ENCODE results near the gene CHPF. TPM values are rescaled to one million over a fixed set of nuclear protein-coding genes. Genes with fewer than 3 reads are reported as not detected.

Gene CHPF
- total RNA-seq, 4 donors from 2014 or later, result 40.4 to 56.6 (median 52.6) TPM

- H3K27me3 ChIP-seq, result peaks cover 0 to 79% (median 3%) of the 10 kb centered on the region in 4 donors
- no peaks in the 10 kb centered on the region for H3K36me3 ChIP-seq
- peaks cover 18 to 28% (median 18%) of the 10 kb centered on the region in 3 donors for H3K4me1 ChIP-seq
- no peak overlapping the region for H3K27ac ChIP-seq
- H3K9me3 ChIP-seq, result no peaks in the 10 kb centered on the region
- TF ChIP-seq, protein P1, sequence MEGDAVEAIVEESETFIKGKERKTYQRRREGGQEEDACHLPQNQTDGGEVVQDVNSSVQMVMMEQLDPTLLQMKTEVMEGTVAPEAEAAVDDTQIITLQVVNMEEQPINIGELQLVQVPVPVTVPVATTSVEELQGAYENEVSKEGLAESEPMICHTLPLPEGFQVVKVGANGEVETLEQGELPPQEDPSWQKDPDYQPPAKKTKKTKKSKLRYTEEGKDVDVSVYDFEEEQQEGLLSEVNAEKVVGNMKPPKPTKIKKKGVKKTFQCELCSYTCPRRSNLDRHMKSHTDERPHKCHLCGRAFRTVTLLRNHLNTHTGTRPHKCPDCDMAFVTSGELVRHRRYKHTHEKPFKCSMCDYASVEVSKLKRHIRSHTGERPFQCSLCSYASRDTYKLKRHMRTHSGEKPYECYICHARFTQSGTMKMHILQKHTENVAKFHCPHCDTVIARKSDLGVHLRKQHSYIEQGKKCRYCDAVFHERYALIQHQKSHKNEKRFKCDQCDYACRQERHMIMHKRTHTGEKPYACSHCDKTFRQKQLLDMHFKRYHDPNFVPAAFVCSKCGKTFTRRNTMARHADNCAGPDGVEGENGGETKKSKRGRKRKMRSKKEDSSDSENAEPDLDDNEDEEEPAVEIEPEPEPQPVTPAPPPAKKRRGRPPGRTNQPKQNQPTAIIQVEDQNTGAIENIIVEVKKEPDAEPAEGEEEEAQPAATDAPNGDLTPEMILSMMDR (IDR thresholded peaks at IDR 0.05), result no peak
- TF ChIP-seq POLR2A (IDR thresholded peaks at IDR 0.05), result no peak
- intact Hi-C loops (cut with DNase I), result no loop called here
- no peak for DNase-seq
- no peak overlapping the region for H3K4me3 ChIP-seq
- WGBS, 2 donors, result 88% methylated on average over 7 of the region's 9 CpGs; no CpG with 5 or more reads in 1 of the 2 donors
These were observed 6.0 kb upstream of the CHPF start for GRCh38 chr2:219549619-219550018.

DNA sequence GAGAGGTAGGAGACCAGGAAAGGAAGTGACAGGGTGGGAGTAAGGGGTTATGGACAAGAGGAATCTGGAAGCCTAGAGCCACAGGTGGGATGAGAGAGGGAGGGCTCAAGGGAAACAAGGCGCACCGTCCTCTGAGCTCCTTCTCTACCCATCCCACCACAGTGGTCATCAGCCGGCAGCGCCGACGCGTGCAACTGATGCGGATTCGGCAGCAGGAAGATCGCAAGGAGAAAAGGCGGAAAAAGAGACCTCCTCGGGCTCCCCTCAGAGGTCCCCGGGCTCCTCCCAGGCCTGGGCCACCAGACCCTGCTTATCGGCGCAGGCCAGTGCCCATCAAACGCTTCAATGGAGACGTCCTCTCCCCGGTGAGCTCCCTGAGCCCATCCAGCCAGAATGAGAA is 5.4 kb upstream of the CHPF start:
- Histone ChIP-seq H3K36me3 (no peaks in the 10 kb centered on the region), H3K9me3 (no peaks in the 10 kb centered on the region), H3K4me3 (no peak overlapping the region), H3K27me3 (peaks cover 0 to 72% (median 3%) of the 10 kb centered on the region in 4 donors), H3K27ac (no peak overlapping the region), H3K4me1 (peaks cover 23 to 34% (median 24%) of the 10 kb centered on the region in 3 donors)
- no peak for DNase-seq
- WGBS, 2 donors, result 89 to 93% methylated on average over 18 of the region's 18 CpGs
- no peak for TF ChIP-seq POLR2A (IDR thresholded peaks at IDR 0.05)
- TF ChIP-seq, protein P1 (IDR thresholded peaks at IDR 0.05), result no peak
- intact Hi-C loops (cut with DNase I), result no loop called here

- WGBS, 2 donors, result 93 to 100% methylated on average over 4 to 11 of the region's 26 CpGs
- TF ChIP-seq, protein P1 (IDR thresholded peaks at IDR 0.05), result no peak
- no peak for TF ChIP-seq POLR2A (IDR thresholded peaks at IDR 0.05)
These were observed 4.0 kb upstream of the CHPF start for GRCh38 chr2:219547621-219548020.

GRCh38 chr2:219545943-219546352 is 2.3 kb upstream of the CHPF start:
- Histone ChIP-seq H3K9me3 (no peaks in the 10 kb centered on the region), H3K27me3 (peaks cover 0 to 49% (median 0%) of the 10 kb centered on the region in 4 donors), H3K27ac (no peak overlapping the region), H3K36me3 (peaks cover 0 to 7% (median 0%) of the 10 kb centered on the region in 3 donors), H3K4me1 (peaks cover 19 to 35% (median 26%) of the 10 kb centered on the region in 3 donors), H3K4me3 (no peak overlapping the region)
- intact Hi-C loops (cut with DNase I), result no loop called here
- no peak for TF ChIP-seq POLR2A (IDR thresholded peaks at IDR 0.05)
- TF ChIP-seq, protein P1 (IDR thresholded peaks at IDR 0.05), result no peak
- DNase-seq, result no peak
- WGBS, 2 donors, result 61 to 62% methylated on average over 4 of the region's 4 CpGs

More at GRCh38 chr2:219547621-219548020, 4.0 kb upstream of the CHPF start:
- intact Hi-C loops (cut with DNase I), result no loop called here
- no peaks in the 10 kb centered on the region for H3K9me3 ChIP-seq
- H3K4me3 ChIP-seq, result no peak overlapping the region
- H3K27ac ChIP-seq, result no peak overlapping the region
- no peak for DNase-seq
- peaks cover 0 to 59% (median 0%) of the 10 kb centered on the region in 4 donors for H3K27me3 ChIP-seq
- no peaks in the 10 kb centered on the region for H3K36me3 ChIP-seq
- H3K4me1 ChIP-seq, result peaks cover 18 to 37% (median 19%) of the 10 kb centered on the region in 3 donors

- H3K4me3 ChIP-seq, result no peak overlapping the region
- intact Hi-C loops (cut with DNase I), result no loop called here
- H3K36me3 ChIP-seq, result peaks cover 4 to 13% (median 5%) of the 10 kb centered on the region in 3 donors
- no peaks in the 10 kb centered on the region for H3K9me3 ChIP-seq
- H3K27ac ChIP-seq, result no peak overlapping the region
- no peak for DNase-seq
- peaks cover 0 to 43% (median 0%) of the 10 kb centered on the region in 4 donors for H3K27me3 ChIP-seq
- WGBS, 2 donors, result 72 to 78% methylated on average over 3 of the region's 3 CpGs
- H3K4me1 ChIP-seq, result peaks cover 19 to 35% (median 26%) of the 10 kb centered on the region in 3 donors
- no peak for TF ChIP-seq POLR2A (IDR thresholded peaks at IDR 0.05)
- TF ChIP-seq, protein P1 (IDR thresholded peaks at IDR 0.05), result no peak
These were observed 1.8 kb upstream of the CHPF start for GRCh38 chr2:219545295-219545942.

Measured in esophagus squamous epithelium (tissue), 5 donors.